ENCODE data around the gene TECPR1. TPM values are rescaled to one million over a fixed set of nuclear protein-coding genes. Genes with fewer than 3 reads are reported as not detected.

The TECPR1 gene
- total RNA-seq, 6 experiments from 2014 or later: 25.6 to 35.6 (median 29.3) TPM

GRCh38 chr7:98189559-98189958 lies 62.5 kb downstream of the TECPR1 start:
- DNase-seq: no peak
- H3K4me1 Mint-ChIP-seq (ENCODE audit: low read depth): peaks cover 26% of the 10 kb centered on the region
- H3K36me3 Mint-ChIP-seq (ENCODE audit: low read depth): peaks cover 4% of the 10 kb centered on the region
- no peak overlapping the region for H3K4me3 Mint-ChIP-seq
- no peak for TF ChIP-seq CTCF (IDR thresholded peaks at IDR 0.05)
- no peaks in the 10 kb centered on the region; the same call in 1 of the 2 replicates for H3K27me3 Mint-ChIP-seq (ENCODE audit: insufficient read depth)
- no peaks in the 10 kb centered on the region for H3K9me3 Mint-ChIP-seq
- H3K27ac Mint-ChIP-seq: no peak overlapping the region

DNA sequence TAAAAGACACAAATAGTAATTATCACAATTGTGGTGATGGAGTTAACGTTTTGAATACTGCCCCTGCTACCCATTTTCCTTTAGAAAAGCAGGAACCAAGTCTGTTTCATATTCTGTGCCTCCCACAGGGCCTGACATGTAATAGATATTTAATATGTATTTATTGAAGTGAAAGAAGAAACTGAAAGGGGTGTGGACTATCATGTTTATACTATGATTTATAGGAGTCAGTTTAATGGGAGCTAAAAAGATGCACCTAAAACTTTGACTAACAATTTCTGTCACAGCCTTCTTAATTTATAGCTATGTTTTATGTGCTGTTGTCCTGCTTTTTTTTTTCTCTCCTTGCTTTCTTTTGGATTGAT lies 64.9 kb downstream of the TECPR1 start:
- no peaks in the 10 kb centered on the region for H3K9me3 Mint-ChIP-seq
- H3K4me3 Mint-ChIP-seq: peak overlapping the region; percentile 71; the same call in 1 of the 2 replicates
- peak overlapping the region; percentile 89 for H3K27ac Mint-ChIP-seq
- no peak for TF ChIP-seq CTCF (IDR thresholded peaks at IDR 0.05)
- H3K4me1 Mint-ChIP-seq (ENCODE audit: low read depth): peaks cover 20% of the 10 kb centered on the region
- DNase-seq: no peak
- H3K27me3 Mint-ChIP-seq (ENCODE audit: insufficient read depth): no peaks in the 10 kb centered on the region; the same call in none of the 2 replicates
- peaks cover 4% of the 10 kb centered on the region for H3K36me3 Mint-ChIP-seq (ENCODE audit: low read depth)

DNA sequence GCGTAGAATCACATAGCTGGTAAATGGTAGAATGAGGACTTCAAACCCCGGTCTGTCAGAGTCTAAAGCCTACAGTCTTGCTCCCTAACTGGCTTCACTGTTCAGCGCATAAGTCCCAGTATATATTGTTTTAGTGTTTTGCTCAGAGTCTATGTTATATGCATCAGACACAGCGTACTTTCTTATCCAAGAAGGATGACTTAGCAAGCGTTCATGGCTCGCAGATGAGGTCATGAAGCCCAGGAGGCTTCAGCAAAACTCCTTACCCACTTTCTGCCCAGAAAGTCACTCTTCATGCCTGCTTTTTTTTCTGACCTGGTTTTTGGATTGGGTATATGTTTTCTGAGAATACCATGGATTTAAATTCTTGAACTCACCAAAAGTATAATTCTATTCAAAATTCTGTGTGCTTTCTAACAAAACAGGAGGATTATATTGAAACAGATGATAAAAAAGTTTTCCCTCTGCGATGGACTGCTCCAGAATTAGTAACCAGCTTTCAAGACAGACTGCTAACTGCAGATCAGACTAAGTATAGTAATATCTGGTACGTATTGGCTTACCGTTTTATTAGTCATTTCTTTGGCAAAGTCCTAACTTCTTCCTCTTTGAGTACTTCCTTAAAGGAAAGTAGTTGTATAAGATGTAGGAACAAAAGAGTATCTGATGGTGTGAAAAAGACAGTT lies 65.4 kb downstream of the TECPR1 start:
- Mint-ChIP-seq H3K4me3 (peak overlapping the region; percentile 71), H3K4me1 (ENCODE audit: low read depth) (peaks cover 20% of the 10 kb centered on the region), H3K27ac (peak overlapping the region; percentile 89), H3K9me3 (no peaks in the 10 kb centered on the region), H3K36me3 (ENCODE audit: low read depth) (peaks cover 4% of the 10 kb centered on the region), H3K27me3 (ENCODE audit: insufficient read depth) (no peaks in the 10 kb centered on the region; the same call in none of the 2 replicates)
- DNase-seq: peak; percentile 58
- no peak for TF ChIP-seq CTCF (IDR thresholded peaks at IDR 0.05)

DNA sequence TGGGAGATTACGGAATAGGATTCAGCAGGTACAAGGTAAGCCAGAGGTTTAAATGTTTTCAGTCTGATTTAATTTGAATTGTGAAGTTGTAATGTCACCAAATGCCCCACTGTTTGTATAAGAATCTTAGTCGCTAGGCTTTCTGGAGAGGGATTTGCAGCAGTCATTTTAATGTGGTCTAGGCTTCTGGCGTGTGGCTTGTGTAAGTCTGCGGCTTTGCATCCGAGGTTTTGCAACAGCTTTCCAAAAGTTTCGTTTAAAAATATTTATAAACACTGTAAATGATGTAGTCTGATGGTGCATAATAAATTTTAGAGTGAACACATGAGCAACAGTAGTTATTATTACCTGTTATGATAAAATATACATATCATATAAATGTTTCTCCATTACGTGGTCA lies 66.9 kb downstream of the TECPR1 start:
- H3K4me1 Mint-ChIP-seq (ENCODE audit: low read depth): peaks cover 20% of the 10 kb centered on the region
- TF ChIP-seq CTCF (IDR thresholded peaks at IDR 0.05): no peak
- DNase-seq: no peak
- no peaks in the 10 kb centered on the region; the same call in none of the 2 replicates for H3K27me3 Mint-ChIP-seq (ENCODE audit: insufficient read depth)
- peaks cover 8% of the 10 kb centered on the region for H3K36me3 Mint-ChIP-seq (ENCODE audit: low read depth)
- H3K4me3 Mint-ChIP-seq: no peak overlapping the region
- peak overlapping the region; percentile 35; the same call in 1 of the 2 replicates for H3K27ac Mint-ChIP-seq
- H3K9me3 Mint-ChIP-seq: no peaks in the 10 kb centered on the region

- Mint-ChIP-seq H3K4me3 (no peak overlapping the region), H3K36me3 (ENCODE audit: low read depth) (peaks cover 4% of the 10 kb centered on the region; the same call in 1 of the 2 replicates), H3K27ac (no peak overlapping the region), H3K9me3 (no peaks in the 10 kb centered on the region), H3K4me1 (ENCODE audit: low read depth) (peaks cover 6% of the 10 kb centered on the region), H3K27me3 (ENCODE audit: insufficient read depth) (no peaks in the 10 kb centered on the region; the same call in 1 of the 2 replicates)
- DNase-seq: no peak
- no peak for TF ChIP-seq CTCF (IDR thresholded peaks at IDR 0.05)
Measured at GRCh38 chr7:98180751-98181150, 71.3 kb downstream of the TECPR1 start.

All from HFFc6 (cell line).